ENCODE data around the gene KRT39. TPM values are rescaled to one million over a fixed set of nuclear protein-coding genes. Genes with fewer than 3 reads are reported as not detected.

Gene KRT39
- polyA plus RNA-seq, 1 donor (not counting 4 experiments of a cell fraction or from before 2014, with no cell fraction given) = not detected

GRCh38 chr17:40992666-40993065 is 25.9 kb upstream of the KRT39 start:
- FAIRE-seq = no peak
- H3K27ac ChIP-seq (ENCODE audit: control insufficient read depth, insufficient read depth, low read length) = no peak overlapping the region
- TF ChIP-seq EZH2 (IDR thresholded peaks at IDR 0.05; ENCODE audit: low read length) (no peak), CTCF (optimal IDR thresholded peaks at IDR 0.05 in 1 of 3, IDR thresholded peaks at IDR 0.05 in 1 of 3, conservative IDR thresholded peaks at IDR 0.05 in 1 of 3; ENCODE audit: extremely low read depth in 1 of 3, insufficient read depth in 2 of 3, low read length in 3 of 3) (no peak)
- no peaks in the 10 kb centered on the region for H4K20me1 ChIP-seq (ENCODE audit: control insufficient read depth, extremely low read depth, insufficient read depth, low read length)
- no peaks in the 10 kb centered on the region for H3K36me3 ChIP-seq (ENCODE audit: control insufficient read depth in 2 of 2, extremely low read depth in 1 of 2, insufficient read depth in 2 of 2, low read length in 2 of 2)
- H3K9me1 ChIP-seq (ENCODE audit: control insufficient read depth, extremely low read depth, insufficient read depth, low read length) = no peaks in the 10 kb centered on the region
- H3K4me1 ChIP-seq (ENCODE audit: control insufficient read depth, extremely low read depth, insufficient read depth, low read length) = no peaks in the 10 kb centered on the region
- H3K4me2 ChIP-seq (ENCODE audit: control insufficient read depth, extremely low read depth, insufficient read depth, low read depth, low read length) = no peak overlapping the region
- no peak overlapping the region for H3K9ac ChIP-seq (ENCODE audit: control insufficient read depth, extremely low read depth, insufficient read depth, low read length)
- no peak overlapping the region for H3K4me3 ChIP-seq (ENCODE audit: control insufficient read depth in 2 of 3, extremely low read depth in 1 of 3, insufficient read depth in 2 of 3, low read depth in 1 of 3, low read length in 3 of 3)
- dilution Hi-C loops (cut with MboI; ENCODE audit: extremely low pct_ligation_motif_present, low sequenced_read_pairs) = no loop called here
- H3K79me2 ChIP-seq (ENCODE audit: control insufficient read depth, insufficient read depth, low read length) = no peaks in the 10 kb centered on the region
- no peaks in the 10 kb centered on the region for H3K9me3 ChIP-seq (ENCODE audit: control insufficient read depth, low read depth, low read length)
- DNase-seq (ENCODE audit: low read depth, low spot score) = no peak
- no peaks in the 10 kb centered on the region for H3K27me3 ChIP-seq (ENCODE audit: control insufficient read depth, extremely low read depth, insufficient read depth, low read length)
- H2AFZ ChIP-seq (ENCODE audit: control insufficient read depth, low read length) = no peak overlapping the region

- FAIRE-seq (peak; percentile 60), DNase-seq (ENCODE audit: low read depth, low spot score) (no peak)
- no peaks in the 10 kb centered on the region for H3K79me2 ChIP-seq (ENCODE audit: control insufficient read depth, insufficient read depth, low read length)
- H3K36me3 ChIP-seq (ENCODE audit: control insufficient read depth in 2 of 2, extremely low read depth in 1 of 2, insufficient read depth in 2 of 2, low read length in 2 of 2) = no peaks in the 10 kb centered on the region
- peak overlapping the region; percentile 78 for H2AFZ ChIP-seq (ENCODE audit: control insufficient read depth, low read length)
- H3K27me3 ChIP-seq (ENCODE audit: control insufficient read depth, extremely low read depth, insufficient read depth, low read length) = no peaks in the 10 kb centered on the region
- dilution Hi-C loops (cut with MboI; ENCODE audit: extremely low pct_ligation_motif_present, low sequenced_read_pairs) = no loop called here
- no peaks in the 10 kb centered on the region for H3K9me3 ChIP-seq (ENCODE audit: control insufficient read depth, low read depth, low read length)
- no peaks in the 10 kb centered on the region for H3K9me1 ChIP-seq (ENCODE audit: control insufficient read depth, extremely low read depth, insufficient read depth, low read length)
- TF ChIP-seq EZH2 (IDR thresholded peaks at IDR 0.05; ENCODE audit: low read length) (no peak), CTCF (optimal IDR thresholded peaks at IDR 0.05 in 1 of 3, IDR thresholded peaks at IDR 0.05 in 1 of 3, conservative IDR thresholded peaks at IDR 0.05 in 1 of 3; ENCODE audit: extremely low read depth in 1 of 3, insufficient read depth in 2 of 3, low read length in 3 of 3) (peak in 1 of 3 experiments; percentile 29)
- peak overlapping the region; percentile 54 for H3K4me2 ChIP-seq (ENCODE audit: control insufficient read depth, extremely low read depth, insufficient read depth, low read depth, low read length)
- no peaks in the 10 kb centered on the region for H4K20me1 ChIP-seq (ENCODE audit: control insufficient read depth, extremely low read depth, insufficient read depth, low read length)
- no peak overlapping the region for H3K9ac ChIP-seq (ENCODE audit: control insufficient read depth, extremely low read depth, insufficient read depth, low read length)
- no peak overlapping the region for H3K4me3 ChIP-seq (ENCODE audit: control insufficient read depth in 2 of 3, extremely low read depth in 1 of 3, insufficient read depth in 2 of 3, low read depth in 1 of 3, low read length in 3 of 3)
- peaks cover 3% of the 10 kb centered on the region for H3K4me1 ChIP-seq (ENCODE audit: control insufficient read depth, extremely low read depth, insufficient read depth, low read length)
- H3K27ac ChIP-seq (ENCODE audit: control insufficient read depth, insufficient read depth, low read length) = no peak overlapping the region
Measured at GRCh38 chr17:40986920-40987319, 20.2 kb upstream of the KRT39 start.
